GM21390 (cell line): ENCODE results near the gene DCBLD2.
"Not testable (repeated sequence)": the region's sequence is repeated elsewhere in the genome, so short reads cannot be mapped to it uniquely, and the experiment has no call there.

Experiments used
- ATAC-seq: cut with Tn5 transposase; IDR thresholded peaks from one replicate; pipeline ENCODE4 v1.9.1; 2021; ENCODE audit not compliant: unreplicated experiment

DCBLD2 gene

GRCh38 chr3:98890965-98891910 is 10.3 kb downstream of the DCBLD2 start:
- no peak for ATAC-seq

- ATAC-seq: no peak
Measured at GRCh38 chr3:98890181-98890835, 11.2 kb downstream of the DCBLD2 start.

- ATAC-seq: no peak
Measured at GRCh38 chr3:98887684-98888083, 13.8 kb downstream of the DCBLD2 start.

GRCh38 chr3:98886525-98886924 is 15.0 kb downstream of the DCBLD2 start:
- no peak for ATAC-seq

- ATAC-seq: no peak
Measured at GRCh38 chr3:98885851-98886250, 15.6 kb downstream of the DCBLD2 start.

- ATAC-seq: no peak
Measured at GRCh38 chr3:98884675-98885371, 16.7 kb downstream of the DCBLD2 start.

GRCh38 chr3:98882614-98883333 is 18.7 kb downstream of the DCBLD2 start:
- not testable (repeated sequence) for ATAC-seq

GRCh38 chr3:98877132-98877531 is 24.4 kb downstream of the DCBLD2 start:
- ATAC-seq: no peak

GRCh38 chr3:98875535-98875934 is 26.0 kb downstream of the DCBLD2 start:
- ATAC-seq: no peak

- ATAC-seq: no peak
Measured at GRCh38 chr3:98874602-98875249, 26.8 kb downstream of the DCBLD2 start.

GRCh38 chr3:98869391-98869790 is 32.1 kb downstream of the DCBLD2 start:
- ATAC-seq: no peak

- ATAC-seq: not testable (repeated sequence)
Measured at GRCh38 chr3:98857971-98858370, 43.5 kb downstream of the DCBLD2 start.

GRCh38 chr3:98857258-98857657 is 44.2 kb downstream of the DCBLD2 start:
- not testable (repeated sequence) for ATAC-seq

GRCh38 chr3:98856724-98857123 is 44.8 kb downstream of the DCBLD2 start:
- no peak for ATAC-seq

- ATAC-seq: no peak
Measured at GRCh38 chr3:98855806-98856400, 45.6 kb downstream of the DCBLD2 start.

GRCh38 chr3:98848108-98848507 is 53.4 kb downstream of the DCBLD2 start:
- no peak for ATAC-seq

- ATAC-seq: no peak
Measured at GRCh38 chr3:98846101-98846500, 55.4 kb downstream of the DCBLD2 start.

- ATAC-seq: no peak
Measured at GRCh38 chr3:98843266-98843959, 58.1 kb downstream of the DCBLD2 start.

GRCh38 chr3:98839846-98840245 is 61.6 kb downstream of the DCBLD2 start:
- no peak for ATAC-seq
